NCI-H345 treated with DMSO at 0.1 percent for 48 hours (cell line): ENCODE results near the gene EVA1A.

Experiments
- DNase-seq: peaks from one replicate; lab custom pipeline; 2025; ENCODE audit not compliant: unreplicated experiment; lab: John Stamatoyannopoulos, UW

The EVA1A gene

DNA sequence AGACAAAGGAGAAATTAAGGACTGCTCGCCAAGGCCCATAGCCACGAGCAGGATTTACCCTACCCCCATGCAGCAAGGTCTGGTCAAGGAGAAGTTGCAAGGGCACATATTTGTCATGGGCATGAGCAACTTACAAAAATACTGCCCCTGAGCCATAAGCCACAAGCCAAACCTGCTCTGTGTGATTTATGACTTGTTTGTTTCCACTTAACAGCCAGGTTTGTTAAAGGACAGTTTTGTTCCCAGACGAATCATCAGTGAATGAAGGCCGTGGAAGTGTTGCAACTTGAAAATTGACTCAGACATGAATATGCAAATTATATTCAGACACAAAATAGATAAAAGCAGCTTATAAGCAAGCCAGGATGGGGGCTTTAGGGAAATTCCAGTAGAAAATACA, 31.3 kb upstream of the EVA1A start:
- DNase-seq: no peak

DNA sequence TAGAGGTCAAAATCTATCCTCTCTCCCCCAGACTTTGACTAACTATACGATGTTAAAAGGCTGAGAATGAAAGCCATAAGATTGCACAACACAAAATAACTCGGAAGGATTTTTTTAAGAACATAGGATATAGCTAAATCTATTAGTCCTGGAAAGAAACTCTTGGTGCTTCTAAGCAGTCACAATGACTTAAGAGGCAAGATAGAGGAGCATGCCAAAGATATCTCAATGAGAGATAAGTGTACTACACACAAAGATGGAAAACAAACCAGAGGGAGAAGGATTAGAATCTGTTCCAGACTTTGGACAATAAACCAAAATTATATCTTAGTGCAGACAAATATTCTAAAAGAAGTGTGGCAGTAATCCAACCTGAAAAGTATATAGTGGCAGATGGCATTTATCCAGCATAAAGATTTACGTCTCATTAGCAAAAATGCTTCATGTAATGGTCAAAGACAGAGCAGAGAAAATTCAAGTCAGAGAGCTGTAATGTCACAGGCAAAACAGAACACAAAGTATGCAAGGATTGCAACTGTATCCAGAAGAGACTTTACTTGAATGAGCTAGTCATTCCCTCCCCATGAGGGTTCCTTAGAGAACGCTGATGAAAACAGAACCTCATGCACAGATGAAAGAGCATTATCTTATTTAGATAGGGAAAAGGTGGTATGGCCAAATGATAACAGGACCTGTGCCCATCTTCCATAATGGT, 28.8 kb upstream of the EVA1A start:
- no peak for DNase-seq

GRCh38 chr2:75587954-75588587, 27.3 kb upstream of the EVA1A start:
- no peak for DNase-seq

DNA sequence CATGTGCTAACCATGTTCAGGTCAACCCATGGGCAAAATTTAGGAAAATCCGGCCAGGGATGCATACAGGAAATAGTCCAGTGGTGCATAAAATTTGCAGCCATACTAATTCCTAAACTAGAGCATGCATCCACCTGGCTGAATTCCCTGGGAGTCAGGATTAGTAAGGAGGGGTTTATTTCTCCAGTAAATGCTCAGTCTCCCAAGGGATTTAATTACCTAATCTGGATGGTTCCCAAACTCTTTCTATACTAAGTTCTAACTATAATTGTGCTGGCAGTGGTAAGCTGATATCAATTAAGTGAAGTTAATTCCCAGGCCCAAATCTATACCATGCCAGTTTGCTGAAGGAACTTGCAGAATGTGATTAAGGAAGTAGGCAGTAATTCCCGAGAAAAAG, 26.2 kb upstream of the EVA1A start:
- DNase-seq: no peak

- no peak for DNase-seq
Measured at GRCh38 chr2:75582840-75583239, 22.1 kb upstream of the EVA1A start.

GRCh38 chr2:75580606-75581005, 19.9 kb upstream of the EVA1A start:
- no peak for DNase-seq

DNA sequence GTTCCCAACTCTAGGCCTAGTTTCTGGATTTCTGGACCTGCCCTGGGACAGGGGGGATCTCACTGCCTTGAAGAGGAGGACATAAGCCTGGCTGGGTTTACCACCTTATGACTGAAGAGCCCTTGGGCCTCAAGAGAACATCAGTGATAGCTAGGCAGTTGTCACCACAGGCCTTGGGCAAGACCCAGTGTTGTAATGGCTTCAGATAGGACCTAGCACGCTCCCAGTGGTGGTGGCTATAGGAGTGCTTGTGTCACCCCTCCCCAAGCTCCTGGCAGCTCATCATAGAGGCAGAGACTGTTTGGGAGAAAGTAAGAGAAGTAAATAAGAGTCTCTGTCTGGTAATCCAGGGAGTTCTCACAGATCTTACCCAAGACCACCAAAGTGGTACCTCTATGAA, 19.4 kb upstream of the EVA1A start:
- DNase-seq: no peak

DNA sequence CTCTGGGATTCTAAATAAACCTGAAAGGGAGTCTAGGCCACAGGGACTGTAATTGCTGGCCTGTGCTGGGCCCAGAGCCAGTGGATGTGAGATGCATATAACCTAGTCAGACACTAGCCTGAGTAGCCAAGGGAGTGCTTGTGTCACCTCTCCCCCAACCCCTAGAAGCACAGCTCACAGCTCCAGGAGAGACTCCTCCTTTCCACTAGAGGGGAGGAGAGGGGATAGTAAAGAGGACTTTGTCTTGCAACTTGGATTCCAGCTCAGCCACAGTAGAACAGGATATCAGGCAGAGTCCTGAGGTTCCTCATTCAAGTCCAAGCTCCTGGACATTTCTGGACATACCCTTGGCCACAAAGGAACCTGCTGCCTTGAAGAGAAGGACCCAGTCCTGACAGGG, 18.4 kb upstream of the EVA1A start:
- no peak for DNase-seq

GRCh38 chr2:75577280-75577679, 16.5 kb upstream of the EVA1A start:
- no peak for DNase-seq

DNA sequence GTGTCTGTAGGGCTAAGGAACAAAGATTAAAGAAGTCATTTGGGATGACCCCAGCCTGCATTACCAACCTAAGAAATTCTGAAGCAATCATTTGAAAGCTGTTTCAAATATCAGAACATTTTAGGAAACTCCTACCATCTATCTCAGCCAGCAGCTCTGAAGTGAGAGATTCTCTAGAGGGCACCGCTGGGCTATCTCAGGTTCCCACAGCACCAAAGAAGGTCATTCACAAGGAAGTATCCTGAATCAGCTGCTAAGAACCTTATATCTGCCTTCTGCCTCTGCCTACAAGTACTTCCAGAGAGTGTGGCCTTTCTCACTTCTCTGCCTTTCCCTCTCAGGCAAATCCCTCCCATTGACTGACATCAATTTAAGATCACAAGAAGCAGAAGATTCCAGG, 13.4 kb upstream of the EVA1A start:
- no peak for DNase-seq

DNA sequence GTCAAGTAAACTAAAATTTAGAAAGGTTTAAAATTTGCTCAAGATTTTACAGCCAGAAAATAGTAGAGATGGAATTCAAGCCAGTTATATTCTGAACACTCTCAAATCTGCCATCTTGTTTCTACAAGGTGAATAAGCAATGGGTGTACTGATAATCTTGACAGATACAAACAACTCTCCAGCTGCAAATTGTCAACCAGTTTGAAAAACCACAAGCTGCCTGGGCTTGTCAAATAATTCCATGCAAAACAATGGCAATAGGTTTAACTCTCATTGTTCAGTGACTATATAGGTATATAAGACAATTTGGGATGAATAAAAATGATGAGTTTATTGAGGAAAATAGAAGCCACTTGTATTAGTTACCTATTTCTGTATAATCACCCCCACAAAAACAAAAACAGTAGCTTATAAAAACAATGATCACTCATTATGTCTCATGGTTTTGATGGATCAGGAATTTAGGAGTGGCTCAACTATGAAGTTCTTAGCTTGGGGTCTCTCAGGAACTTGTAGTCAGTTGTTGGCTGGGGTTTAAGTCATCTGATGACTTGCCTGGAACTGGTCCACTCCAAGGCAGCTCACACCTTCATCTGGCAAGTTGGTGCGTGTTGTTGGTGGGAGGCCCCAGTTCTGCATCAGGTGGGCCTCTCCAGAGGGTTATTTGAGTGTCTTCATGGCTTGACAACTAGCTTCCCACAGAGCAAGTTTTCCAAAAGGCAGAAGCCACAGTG, 12.6 kb upstream of the EVA1A start:
- DNase-seq: no peak

DNA sequence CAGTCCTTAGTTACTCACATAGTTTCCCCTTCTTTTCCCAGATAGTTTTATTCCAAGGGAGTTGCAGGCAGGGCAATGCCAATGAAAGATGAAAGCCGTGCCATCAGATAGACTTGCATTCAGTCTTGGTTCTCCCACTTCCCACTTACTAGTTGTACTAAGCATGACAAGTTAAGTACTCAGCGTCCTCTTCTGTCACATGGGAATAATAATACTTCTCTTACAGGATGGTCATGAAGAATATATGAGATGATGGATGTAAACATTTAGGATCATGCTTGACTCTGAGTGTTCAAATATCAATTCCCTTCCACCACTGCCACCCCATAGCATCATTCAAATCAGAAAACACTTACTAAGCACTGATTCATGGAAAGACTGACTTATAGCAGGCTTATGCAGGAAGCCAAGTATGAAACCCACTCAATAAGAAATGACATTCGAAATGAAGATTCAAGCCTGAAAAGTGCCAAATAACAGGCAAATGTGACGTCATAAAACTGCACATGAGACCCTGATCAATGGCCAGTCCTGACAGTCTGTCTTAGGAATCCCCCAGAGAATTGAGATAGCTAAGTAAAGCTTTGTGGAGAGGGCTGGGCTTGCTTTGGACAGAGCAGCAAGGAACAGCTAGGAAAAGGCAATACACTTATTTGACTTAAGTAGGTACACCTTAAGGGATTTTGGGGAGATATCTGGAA, 11.1 kb upstream of the EVA1A start:
- no peak for DNase-seq

DNA sequence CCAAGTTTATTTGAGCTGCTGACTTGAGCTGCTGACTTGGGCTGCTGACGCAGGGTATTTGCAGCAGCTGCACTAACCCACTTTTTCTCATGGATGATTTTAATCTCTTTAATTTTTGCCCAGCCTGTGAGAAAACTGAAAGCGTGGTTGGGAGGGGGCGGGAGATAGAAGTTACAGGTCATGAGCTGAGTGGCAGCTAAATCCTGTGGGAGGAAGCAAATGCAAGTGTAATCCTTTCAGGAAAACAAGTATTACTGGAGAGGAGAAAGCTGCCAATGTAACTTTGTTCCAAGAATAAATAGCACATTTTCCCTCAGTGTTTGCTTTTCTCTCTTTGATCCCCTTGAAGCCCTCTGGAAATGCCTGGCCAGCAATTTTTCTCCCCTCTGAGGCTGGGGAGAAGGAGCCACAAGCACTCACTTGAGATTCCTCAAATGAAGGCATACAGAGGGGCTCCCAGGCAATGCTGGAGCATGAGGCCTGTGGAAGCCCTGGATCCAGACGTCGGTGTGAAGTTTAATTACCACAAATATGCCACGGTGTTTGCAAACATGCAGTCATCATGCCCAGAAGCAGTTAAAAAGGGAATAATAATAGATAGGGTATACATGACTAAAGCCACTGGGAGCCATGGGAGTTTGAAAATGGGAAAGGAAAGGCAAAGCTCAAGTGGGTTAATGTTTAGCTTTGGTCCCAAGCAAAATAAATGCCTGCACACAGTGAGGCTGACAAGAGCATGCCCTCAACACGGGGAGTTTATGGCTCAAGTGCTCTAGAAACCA, 10.4 kb upstream of the EVA1A start:
- DNase-seq: no peak

DNA sequence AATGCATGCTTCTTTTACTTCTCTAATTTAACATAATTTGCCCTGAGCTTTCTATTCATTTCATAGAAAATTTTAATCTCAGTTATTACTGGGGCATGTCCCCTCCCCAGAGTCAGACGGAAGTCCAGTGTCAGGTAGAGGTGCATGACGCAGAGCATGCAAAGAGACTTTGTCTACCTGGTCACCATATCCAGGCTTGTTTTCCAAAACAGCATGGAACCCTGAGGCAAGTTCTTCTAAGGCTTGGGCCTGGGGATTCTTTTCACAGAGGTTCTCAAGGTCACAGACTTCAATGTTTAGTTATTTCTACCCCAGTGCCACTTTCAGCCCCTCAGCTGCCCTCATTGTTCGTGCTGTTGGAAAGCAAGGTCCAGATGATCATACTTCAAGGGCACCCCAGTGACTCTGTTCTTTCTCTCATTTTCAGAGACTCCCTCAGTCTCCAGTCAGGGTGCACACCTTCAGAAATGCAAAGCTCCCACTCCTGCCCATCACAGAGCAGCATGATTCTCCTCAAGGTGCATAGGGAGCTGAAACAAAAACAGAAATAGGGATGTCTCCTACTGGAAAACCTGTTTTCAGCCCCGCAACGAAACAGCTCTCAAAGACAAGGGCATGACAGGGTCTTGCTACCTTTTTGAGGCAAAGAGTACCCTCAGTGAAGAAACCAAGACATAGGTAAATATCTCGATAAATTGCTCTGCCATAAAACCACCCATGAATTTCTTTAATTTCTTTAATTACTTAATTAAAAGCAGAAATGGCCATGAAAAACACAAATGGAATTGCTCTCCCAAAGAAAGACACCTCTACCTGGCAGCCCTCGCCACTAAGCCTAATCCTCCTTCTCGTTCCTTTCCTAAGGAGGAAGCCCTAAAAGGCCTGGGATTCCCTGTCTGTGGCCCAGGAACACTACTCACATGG, 9.5 kb upstream of the EVA1A start:
- no peak for DNase-seq

DNA sequence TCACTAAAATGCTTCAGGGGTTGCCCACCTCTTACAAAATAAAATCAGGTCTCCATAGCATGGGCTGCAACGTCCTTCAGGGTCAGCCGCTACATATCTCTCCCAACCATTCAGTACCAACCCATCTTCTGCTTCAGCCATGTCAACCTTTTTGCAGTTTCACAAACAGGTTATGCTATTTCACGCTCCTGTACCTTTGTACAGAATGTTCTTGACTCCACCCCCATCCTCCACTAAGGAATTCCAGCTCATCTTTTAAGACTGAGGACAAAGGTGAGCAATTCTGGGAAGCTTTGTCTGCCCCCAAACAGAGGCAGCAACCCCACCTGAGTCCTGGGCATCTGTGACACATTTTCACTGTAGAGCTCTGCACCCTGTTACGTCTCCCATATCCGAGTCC, 8.8 kb upstream of the EVA1A start:
- no peak for DNase-seq

DNA sequence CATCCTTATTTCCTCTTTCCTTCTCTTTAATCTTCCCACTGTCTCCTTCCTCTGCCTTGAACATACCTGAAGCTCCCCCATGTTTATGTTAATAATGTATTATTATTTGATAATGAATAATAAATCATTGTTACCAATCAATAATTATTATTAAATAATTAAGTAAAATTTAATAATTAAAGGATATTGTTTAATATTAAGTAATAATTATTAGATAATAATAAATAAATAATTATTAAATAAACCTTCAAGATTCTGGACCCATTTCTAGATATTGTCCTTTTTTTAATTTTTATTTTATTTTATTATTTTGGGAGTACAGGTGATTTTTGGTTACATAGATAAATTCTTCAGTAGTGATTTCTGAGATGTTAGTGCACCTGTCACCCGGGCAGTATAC, 7.4 kb upstream of the EVA1A start:
- no peak for DNase-seq

GRCh38 chr2:75565472-75566462, 5.0 kb upstream of the EVA1A start:
- no peak for DNase-seq

GRCh38 chr2:75564713-75565359, 4.1 kb upstream of the EVA1A start:
- DNase-seq: no peak
